ENCODE results near the gene PDE9A.

DNA sequence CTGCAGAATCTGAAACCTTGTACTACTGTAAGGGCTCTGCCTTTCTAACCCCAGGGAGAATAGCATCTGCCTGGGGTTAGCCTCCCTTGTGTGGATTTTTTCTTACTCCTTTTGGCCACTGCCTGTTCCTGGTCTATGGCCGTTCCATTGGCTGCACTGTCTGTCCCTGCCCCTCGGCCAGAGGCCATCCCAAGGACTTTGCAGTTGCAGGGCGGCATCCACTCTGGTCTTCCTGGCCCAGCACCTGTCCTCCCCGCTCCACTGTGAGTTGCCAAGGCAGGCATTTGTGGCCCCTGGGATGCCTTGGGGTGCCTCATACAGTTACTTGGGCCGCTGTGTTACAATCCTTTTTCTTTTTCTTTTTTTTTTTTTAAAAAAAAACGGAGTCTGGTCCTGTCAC lies 45.8 kb downstream of the PDE9A start:
- no peak for TF ChIP-seq E2F4 (CRISPR knock-in tag; IDR thresholded peaks at IDR 0.05; ENCODE audit: borderline replicate concordance, low read depth)
- no peak for TF ChIP-seq AFF4 (CRISPR knock-in tag; IDR thresholded peaks at IDR 0.05; ENCODE audit: borderline replicate concordance)
- TF ChIP-seq, protein P1, sequence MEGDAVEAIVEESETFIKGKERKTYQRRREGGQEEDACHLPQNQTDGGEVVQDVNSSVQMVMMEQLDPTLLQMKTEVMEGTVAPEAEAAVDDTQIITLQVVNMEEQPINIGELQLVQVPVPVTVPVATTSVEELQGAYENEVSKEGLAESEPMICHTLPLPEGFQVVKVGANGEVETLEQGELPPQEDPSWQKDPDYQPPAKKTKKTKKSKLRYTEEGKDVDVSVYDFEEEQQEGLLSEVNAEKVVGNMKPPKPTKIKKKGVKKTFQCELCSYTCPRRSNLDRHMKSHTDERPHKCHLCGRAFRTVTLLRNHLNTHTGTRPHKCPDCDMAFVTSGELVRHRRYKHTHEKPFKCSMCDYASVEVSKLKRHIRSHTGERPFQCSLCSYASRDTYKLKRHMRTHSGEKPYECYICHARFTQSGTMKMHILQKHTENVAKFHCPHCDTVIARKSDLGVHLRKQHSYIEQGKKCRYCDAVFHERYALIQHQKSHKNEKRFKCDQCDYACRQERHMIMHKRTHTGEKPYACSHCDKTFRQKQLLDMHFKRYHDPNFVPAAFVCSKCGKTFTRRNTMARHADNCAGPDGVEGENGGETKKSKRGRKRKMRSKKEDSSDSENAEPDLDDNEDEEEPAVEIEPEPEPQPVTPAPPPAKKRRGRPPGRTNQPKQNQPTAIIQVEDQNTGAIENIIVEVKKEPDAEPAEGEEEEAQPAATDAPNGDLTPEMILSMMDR (IDR thresholded peaks at IDR 0.05), result no peak
- no peak for TF ChIP-seq TEAD4 (CRISPR knock-in tag; IDR thresholded peaks at IDR 0.05)

All from WTC11 (cell line).